HG03439 (cell line): Measurements from ENCODE around the gene SPATA3.
"Not testable (repeated sequence)": the region's sequence is repeated elsewhere in the genome, so short reads cannot be mapped to it uniquely, and the experiment has no call there.

ENCODE experiments used
- ATAC-seq: cut with Tn5 transposase; IDR thresholded peaks from one replicate; pipeline ENCODE4 v1.9.1; 2021; ENCODE audit warnings: mild to moderate bottlenecking, moderate library complexity; ENCODE audit not compliant: unreplicated experiment

Gene SPATA3

DNA sequence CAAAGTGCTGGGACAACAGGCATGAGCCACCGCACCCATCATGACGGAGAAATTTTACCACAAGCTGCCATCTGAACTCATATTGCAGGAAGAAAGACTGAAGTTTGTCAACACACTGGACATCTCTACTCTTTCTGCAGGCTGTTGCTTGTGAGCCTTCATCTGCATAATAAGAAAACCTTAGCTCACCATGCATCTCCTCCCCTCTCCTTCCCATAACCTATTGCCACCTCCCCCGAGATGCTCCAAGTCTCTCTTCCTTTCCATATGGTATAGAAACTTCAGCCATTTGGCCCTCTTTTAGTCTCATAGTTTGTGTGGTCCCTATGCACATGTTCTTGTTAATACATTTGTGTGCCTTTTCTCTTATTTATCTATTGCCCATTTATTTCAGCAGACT lies 22.3 kb downstream of the SPATA3 start:
- ATAC-seq = no peak

DNA sequence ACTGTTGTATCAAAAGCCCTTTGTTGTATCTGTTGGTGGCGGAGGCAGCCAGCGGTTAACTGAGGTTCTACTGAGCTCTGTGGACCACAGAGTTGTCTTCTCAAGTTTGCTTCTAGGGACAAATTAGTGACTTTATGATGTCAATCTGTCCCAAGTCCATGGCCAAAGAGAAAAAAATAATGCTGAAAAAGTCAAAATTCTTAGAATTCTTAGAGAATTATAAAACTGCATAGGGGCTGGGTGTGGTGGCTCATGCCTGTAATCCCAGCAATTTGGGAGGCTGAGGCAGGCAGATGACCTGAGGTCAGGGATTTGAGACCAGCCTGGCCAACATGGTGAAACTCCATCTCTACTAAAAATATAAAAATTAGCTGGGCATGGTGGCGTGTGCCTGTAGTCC lies 29.1 kb downstream of the SPATA3 start:
- not testable (repeated sequence) for ATAC-seq

DNA sequence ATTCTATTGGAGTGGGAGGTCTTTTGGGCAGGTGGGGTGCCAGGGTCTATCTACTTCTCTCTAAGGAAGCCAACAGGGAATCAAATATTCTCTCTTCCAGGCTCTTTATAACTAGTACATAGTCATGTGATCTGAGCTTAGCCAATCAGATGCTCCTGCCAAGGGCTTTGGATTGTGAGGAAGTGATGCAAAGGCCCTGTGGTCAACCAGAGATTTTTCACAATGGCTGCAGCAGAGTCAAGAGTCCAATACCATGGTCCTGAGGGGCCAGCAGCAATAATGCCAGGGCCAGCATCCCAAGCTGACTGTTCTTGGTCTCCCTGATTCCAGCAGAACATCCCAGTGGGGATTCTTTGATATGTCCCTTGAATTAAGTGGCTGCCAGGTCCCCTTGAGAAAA lies 33.0 kb downstream of the SPATA3 start:
- no peak for ATAC-seq

DNA sequence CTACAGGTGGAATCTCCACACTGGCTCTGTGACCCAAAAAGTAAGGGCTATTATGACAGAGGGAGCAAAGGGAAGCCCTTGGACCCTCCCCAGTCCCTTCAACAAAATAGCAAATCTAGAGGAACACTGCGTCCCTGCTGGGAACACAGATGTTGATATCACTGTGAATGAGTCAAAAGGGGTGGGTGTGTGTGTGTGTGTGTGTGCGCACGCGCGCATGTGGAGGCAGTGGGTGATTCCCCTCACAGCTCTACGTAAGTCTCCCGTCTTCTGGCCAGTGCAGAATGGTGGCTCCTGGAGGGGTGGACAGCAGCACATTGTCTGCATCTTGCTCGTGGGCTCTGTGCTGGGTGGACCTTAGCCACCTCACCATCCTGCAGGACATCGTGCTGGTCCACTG lies 33.6 kb downstream of the SPATA3 start:
- no peak for ATAC-seq

DNA sequence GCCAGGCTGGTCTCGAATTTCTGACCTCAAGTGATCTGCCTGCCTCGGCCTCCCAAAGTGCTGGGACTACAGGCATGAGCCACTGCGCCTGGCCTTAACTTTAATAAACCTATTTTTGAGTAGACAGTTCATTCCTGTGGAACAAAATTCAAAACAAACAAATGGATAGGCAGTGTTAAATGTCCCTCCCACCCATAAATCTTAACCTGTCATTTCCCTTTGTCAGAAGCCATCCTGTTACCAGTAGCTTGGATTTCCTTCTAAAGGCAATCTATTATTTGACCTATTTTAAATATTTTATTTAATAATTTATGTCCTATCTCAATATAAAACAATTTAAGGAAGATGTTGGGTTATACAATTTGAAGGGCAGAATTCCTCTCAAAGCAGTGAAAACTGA lies 34.8 kb downstream of the SPATA3 start:
- ATAC-seq = no peak

DNA sequence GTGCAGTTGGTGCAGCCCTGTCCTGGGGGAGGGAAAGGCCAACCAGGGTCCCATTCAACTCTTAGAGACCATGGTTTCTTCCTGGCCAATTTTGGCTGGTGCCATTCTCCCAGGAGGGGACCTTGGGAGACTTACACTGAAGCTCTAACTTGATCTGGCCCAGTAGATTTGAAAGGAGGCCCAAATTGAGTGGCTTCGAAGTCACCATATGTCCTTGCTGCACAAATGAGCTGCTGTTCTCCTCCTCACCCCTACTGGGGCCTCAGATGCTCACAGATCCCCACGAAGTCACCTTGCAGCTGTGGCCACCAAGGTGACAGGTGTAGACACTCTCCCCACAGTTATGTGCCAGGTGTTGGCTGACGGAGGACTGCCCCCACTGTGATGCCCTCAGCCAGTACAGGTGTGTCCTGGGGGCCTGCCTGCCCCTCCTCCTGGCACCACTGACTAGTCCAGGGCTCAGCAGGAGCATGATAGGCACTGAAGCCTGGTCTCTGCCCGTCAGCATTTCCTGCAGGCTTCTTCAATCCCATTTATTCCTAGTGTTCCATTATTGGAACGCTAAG lies 36.7 kb downstream of the SPATA3 start:
- ATAC-seq = no peak

DNA sequence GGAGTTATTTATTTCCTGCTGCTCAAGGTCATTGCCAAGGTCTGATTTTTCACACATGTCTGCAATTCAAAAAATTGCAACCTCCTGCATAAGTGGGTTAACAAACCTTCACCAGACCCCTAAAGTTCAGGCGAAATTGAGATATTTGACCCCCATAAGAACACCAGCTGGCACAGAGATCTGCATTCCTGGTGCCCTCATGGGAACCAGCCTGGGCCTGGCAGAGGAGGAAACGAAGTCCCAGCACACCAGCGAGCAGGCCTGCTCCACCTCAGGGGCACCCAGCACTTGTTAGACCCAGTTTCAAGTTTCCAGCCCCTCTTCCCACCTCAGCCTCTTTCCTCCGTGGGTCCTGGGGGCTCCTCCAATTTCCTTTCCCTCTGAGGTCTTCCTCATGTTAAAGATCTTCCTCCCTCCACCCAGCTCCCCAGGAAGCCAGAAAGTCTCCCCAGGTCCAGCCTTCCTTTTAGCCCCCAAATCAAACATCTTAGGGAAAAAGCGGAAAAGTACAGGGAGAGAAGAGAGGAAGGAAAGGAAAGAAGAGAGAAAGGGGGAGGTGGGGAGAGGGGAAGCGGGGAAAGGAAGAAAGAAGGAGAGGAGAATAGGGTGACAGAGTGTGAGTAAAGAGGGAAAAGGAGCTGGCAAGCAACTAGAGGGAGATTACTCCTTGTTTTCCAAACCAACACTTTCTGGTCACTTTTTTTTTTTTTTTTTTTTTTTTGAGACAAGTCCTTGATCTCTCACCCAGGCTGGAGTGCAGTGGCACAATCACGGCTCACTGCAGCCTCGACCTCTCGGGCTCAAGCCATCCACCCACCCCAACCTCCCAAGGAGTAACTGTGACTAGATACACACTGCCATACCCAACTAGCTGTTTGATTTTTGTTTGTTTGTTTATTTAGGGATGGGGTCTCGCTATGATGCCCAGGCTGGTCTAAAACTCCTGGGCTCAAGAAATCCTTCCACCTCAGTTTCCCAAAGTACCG lies 37.5 kb downstream of the SPATA3 start:
- no peak for ATAC-seq

DNA sequence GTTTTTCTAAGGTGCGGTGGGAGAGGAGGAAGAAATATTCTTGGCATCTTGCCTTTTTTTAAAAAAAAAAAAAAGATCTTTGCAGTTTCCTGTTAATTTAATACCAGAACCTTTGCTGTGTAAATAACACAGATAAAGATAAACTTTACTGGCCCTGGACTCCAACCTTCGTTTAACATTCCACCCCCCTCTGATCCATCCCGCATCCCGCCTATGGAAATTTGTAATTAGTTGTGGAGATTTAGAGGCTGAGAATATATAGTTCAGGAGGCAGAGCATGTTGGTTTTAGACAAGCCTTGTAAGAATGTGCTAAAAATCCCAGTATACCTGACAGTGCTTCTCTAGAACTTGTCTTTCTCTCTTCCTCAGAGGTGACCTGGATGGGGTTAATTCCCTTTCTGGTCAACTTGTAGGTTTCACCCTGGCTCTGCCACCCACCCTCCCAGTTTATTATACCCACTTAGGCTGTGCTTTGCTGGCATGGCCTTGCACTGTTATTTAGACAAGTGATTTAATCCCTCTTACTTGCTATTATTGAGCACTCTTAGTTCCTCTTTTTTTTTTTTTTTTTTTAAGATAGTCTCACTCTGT lies 38.5 kb downstream of the SPATA3 start:
- ATAC-seq = no peak

DNA sequence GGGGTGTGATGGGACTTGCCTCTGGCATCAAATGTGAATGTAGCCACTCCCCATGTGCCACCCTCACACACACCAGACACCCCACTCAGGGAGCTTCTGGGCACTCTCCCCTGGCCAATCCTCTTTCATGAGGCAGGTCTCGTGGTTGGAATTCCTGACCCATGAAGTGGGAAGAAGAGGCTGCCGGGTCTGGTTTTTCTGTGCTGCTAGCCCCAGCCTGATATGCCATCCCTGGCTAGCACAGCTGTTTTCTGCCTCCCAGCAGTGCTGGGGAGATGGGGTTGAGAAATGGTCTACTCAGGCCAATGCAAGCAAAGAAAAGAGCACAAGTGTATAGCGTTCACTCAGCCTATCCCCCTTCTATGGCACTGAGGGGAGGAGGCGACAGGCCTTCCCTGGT lies 40.2 kb downstream of the SPATA3 start:
- ATAC-seq = no peak

DNA sequence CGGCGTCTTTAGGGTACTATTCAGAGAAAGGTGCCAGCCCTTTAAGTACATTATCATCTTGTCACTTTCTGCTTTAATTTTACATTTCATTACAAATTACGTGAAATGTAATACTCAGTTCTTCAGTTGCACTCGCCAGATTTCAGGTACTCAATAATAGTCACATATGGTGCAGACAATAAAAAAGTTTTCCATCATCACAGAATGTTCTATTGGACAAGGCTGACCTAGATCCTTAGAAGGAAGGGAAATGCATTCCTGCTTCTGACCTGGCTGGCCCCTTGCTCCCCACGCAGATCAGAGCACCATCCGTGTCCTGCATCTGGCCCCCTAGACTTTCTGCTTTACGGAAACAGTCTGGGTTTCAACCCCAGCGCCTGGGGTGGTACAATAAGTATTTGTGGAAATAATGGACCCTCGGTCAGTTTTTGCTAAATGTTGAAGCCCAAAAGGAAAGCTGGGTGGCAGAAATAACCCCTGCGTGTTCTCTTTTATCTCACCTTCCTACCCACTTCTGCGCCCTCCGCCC lies 40.7 kb downstream of the SPATA3 start:
- ATAC-seq = no peak

DNA sequence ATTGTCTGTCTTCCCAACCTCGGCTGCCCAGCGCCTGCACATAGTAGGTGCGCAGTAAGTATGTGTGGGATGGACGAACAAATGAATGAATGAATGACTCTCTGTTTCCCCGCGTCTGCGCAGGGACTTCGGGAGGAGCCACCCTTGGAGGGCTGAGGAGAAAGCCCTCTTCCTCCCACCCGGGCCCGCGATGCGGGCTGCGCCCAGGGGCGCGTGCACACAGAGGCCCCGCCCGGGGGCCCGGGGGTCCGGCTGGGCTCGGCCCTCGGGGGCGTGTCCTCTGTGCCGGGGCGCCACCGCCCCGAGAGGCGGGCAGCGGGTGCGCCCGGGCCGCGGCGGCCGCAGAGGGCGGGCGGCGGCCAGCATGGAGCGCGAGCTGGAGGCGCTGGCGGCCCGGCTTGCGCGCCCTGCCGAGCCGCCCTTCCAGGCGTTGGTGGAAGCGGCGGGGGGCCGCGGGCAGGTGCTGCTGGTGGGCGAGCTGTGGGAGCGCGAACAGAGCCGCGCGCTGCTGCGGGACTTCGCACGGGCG lies 41.3 kb downstream of the SPATA3 start, which contains the start of gene C2orf72:
Gene C2orf72 (plus strand): TSS at position 322 of the 529 bp plus-strand sequence. CDS start 43 bp downstream, at position 365.
- no peak for ATAC-seq

DNA sequence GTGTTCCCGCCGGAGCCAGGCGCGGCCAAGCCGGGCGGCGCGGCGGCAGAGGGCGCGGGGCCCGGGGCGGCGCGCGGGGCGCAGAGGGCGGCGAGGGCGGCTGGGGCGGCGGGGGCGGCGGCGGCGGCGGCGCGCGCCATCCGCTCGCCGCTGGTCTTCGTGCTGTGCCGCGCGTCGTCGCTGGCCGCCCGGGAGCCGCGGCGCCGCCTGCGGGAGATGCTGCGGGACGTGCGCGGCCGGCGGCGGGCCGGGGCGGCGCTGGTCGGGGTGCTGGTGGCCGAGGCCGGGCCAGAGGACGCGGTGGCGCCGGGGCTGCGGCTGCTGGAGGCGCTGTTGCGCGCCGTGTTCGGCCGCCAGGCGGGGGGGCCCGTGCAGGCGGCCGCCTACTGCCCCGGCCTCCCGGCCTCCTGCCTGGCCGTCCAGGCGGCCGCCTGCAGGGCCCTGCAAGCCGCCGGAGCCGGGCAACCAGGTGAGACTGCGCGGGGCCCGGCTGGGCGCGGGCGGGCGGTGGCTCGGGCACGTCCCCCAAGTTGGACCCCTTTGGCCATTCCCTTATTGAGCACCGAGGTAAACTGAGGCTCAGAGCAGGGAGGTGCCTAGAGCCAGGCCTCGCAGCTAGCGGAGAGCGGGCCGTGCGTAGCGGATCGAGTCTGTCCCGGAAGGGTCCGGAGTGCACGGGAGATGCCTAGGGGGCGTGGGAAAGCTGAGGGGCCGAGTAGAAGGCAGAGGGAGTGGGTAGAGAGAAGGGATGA lies 42.0 kb downstream of the SPATA3 start:
- ATAC-seq = no peak

DNA sequence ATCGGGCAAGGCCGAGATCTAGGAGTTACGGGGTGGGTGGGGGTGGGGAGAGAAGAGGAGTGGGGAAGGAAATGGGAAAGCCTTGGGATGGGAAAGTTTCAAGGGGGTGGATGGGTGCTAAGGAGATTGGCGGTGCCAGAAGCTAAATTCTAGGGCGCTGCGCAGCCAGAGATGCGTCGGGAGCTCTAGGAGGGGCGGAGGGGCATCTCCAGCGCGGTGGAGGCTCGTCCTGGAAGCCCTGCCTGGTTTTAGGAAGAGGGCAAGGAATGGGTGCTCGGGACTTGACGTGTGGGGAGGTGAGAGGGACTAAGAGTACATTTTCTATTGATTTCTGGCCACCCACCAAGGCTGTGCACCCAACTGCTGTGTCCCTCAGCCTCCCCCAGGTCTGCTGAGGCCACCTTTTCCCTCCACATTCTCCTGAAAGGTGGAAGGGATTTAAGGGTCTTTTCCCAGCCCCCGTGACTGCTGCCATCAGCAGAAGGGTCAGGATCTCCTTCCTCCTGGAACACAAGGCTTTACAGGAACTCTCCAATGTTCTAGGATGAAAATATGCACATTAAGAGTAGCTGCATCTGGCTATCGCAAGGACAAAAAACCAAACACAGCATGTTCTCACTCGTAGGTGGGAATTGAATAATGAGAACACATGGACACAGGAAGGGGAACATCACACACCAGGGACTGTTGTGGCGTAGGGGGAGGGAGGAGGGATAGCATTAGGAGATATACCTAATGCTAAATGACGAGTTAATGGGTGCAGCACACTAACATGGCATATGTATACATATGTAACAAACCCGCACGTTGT lies 42.8 kb downstream of the SPATA3 start:
- ATAC-seq = no peak

DNA sequence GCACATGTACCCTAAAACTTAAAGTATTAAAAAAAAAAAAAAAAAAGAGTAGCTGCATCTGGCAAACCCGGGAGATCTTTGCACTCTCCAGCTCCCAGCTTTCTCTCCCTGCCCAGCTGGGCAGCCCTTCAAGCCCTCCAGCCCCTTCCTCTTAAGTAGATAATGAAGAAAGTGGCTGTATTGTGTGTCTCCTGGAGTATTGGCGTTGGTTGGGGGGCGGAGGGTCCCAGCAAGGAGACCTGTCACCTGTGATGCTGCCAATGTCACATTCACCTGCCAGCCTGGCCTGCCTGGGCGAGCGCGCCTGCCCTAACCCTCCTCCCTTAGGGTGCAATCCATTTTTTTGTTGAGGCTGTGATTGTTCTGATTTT lies 43.4 kb downstream of the SPATA3 start:
- no peak for ATAC-seq

DNA sequence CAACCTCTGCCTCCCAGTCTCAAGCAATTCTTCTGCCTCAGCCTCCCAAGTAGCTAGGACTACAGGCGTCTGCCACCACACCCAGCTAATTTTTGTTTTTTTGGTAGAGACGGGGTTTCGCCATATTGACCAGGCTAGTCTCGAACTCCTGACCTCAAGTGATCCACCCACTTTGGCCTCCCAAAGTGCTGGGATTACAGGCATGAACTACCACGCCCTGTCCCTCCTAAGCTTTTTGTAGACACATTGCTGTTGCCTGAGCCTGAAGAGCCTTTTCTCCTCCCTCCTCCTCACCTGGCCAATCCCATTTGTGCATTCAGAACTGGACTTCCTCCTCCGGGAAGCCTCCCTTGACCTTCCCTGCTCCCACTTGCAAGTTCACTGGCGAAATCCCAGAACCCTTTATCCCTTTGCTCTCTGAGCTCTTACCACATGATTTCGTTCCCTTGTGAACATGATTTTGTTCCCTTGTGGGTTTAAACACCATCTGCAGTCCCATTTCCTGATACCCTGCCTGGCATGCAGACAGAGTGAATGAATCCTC lies 44.0 kb downstream of the SPATA3 start:
- no peak for ATAC-seq

DNA sequence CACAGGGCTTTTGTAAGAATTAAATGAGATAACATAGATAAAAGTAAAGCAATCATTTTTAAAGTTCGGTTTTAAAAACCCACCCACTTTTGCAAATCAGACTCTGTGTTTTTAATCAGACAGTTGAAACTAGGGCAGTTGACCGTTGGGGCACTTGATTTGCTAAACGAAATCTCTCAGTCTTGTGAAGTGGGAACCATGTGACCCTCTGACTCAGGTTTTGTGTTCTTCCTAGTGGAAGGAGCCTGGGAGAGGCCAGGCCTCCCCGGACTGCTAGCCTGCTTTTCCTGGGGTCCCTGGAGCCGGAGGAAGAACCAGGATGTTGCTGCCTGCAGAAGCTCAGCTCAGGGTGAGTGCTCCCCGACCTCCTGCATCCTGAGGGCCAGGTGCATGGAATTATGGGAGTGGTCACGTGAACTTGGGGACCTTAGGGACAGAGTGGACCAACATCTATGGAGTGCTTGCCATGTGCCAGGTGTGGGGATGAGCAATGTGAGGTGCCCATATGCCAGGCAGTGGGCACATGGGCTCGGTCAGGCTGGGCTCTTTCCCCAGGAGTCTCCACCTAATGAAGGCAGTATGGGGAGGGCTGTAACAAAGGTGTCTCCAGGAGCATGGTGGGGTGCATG lies 45.3 kb downstream of the SPATA3 start:
- no peak for ATAC-seq

DNA sequence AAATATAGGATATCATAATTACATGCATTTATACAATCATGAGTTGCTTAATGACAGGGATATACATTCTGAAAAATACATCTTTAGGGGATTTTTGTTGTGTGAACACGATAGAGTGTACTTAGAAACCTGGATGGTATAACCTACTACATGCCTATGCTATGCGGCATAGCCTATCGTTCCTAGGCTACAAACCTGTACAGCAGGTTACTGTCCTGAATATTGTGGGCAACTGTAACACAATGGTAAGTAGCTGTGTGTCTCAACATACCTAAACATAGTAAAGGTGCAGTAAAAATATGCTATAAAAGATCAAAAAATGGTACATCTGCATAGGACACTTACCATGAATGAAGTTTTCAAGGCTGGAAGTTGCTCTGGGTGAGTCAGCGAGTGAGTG lies 47.9 kb downstream of the SPATA3 start:
- ATAC-seq = no peak

DNA sequence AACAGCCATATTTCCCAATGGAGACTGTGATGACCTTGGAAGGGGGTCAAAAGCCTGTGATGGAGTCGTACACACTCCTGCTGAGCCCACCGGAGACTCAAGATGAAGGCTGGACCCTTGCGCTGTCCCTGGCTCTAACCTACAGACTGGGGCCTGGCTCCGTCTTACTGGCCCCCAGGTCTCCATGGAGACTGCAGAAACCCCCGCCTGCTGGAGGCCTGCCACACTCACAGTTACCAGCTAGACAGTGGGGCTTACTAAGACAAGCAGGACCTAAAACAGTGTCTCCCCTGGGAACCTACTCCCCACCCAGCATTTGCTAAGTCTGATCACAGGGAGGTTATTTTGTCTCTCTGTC lies 51.0 kb downstream of the SPATA3 start:
- no peak for ATAC-seq

DNA sequence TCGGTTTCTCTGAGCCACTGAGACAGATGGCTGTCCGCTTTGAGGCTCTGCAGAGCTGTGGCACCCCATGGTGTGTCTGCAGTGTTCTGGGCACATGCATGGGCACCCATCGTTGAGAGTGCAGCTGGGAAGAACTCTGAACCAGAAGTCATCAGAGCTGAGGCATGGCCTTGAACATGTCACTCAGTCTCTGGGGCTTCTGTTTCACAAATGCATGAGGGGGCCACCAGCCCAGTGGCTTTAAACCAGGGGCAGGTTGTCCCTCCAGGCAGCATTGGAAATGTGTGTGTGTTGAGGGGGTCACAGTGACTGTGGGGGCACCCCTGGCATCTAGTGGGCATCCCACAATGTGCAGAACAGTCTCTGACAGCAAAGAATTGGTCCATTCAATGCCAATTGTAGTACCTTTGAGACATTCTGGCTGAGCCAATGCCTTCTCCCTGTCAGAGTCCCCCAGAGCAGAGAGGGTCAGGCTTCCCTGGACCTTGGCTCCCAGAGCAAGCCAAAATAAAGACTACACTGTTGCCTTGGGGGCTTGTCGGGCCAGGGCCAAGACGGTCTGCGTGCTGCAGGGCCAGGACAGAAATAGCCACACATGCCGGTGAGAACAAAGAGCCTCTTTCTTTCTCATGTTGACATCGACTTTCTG lies 51.5 kb downstream of the SPATA3 start:
- ATAC-seq = no peak
